HG03460 (cell line): Measurements from ENCODE around the gene CIDEB.
A peak's percentile ranks its signal among the peaks of the same experiment; 100 is the strongest.

ENCODE experiments used
- ATAC-seq: cut with Tn5 transposase; IDR thresholded peaks from one replicate; pipeline ENCODE4 v1.9.1; 2021; ENCODE audit not compliant: unreplicated experiment

The CIDEB gene

GRCh38 chr14:24313913-24314312 is 6.1 kb upstream of the CIDEB start:
- no peak for ATAC-seq

DNA sequence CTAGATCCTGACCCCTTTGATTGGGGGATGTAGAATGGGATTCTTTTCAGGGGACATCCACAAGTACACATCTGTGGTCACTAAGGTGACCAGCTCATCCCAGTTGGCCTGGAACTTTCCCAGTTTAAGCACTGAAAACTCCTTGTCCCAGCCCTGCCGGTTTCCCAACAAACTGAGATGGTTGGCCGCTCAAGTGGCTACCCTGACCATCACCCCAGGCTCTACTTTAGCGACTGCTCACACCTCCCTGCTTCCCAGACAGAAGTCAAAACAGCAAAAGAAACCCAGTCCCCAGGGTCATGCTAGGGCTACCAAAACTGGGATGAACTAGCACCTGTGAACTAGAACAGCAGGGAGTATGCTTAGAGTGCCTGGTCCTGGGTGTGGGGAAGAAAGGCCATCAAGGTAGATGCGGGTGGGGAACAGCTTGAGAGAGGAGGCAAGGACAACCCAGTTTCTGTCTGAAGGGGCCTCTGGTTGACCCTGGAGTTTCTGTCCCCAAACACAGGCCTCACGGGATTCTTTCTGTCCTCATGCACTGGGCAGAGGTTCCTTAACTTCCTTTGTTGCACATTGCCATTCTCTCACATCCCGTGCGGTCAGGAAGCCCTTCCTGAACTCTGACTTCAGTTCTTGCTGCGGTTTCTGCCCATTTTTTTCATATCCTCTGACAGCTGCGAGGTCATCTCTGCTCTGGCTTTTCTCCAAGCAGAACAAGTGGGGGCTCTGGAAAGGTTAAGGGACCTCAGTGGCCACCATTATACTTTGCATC is 5.1 kb upstream of the CIDEB start:
- ATAC-seq = no peak

DNA sequence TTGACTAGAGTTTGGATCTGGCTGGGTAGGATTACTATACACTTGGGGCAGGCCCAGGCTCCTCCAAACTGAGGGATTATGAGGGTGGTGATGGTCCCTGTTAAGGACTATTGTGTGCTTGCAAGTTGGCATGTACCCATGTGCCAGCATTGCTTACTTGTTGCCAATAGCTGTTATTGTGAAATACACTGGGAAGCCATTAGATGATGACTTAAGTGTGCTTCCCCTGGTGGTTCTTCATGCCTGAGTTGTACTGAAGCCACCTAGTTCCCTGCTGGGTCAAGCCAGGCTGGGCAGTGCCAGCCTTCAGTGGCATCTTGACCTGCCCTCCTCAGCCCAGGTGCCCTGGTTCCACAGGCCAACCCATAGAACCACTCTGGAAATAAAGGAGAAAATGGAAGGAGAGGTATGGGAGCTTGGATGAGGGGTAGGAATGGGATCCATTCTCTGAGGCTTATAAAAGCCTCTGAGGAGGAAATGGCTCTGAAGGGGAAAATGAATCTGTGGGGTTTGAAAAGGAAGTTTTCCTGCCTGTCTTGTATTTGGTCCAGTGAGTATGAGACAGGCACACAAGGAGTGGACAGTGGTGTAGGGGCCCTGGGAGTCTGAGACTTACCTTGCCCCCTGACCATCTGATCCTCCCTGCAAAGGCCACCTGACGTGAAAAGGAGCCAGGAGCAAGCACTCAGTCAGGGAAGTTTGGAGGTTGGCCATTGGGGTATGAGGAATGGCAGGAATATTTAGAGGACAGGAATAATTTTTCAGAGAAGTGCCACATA is 4.2 kb upstream of the CIDEB start:
- ATAC-seq = no peak

DNA sequence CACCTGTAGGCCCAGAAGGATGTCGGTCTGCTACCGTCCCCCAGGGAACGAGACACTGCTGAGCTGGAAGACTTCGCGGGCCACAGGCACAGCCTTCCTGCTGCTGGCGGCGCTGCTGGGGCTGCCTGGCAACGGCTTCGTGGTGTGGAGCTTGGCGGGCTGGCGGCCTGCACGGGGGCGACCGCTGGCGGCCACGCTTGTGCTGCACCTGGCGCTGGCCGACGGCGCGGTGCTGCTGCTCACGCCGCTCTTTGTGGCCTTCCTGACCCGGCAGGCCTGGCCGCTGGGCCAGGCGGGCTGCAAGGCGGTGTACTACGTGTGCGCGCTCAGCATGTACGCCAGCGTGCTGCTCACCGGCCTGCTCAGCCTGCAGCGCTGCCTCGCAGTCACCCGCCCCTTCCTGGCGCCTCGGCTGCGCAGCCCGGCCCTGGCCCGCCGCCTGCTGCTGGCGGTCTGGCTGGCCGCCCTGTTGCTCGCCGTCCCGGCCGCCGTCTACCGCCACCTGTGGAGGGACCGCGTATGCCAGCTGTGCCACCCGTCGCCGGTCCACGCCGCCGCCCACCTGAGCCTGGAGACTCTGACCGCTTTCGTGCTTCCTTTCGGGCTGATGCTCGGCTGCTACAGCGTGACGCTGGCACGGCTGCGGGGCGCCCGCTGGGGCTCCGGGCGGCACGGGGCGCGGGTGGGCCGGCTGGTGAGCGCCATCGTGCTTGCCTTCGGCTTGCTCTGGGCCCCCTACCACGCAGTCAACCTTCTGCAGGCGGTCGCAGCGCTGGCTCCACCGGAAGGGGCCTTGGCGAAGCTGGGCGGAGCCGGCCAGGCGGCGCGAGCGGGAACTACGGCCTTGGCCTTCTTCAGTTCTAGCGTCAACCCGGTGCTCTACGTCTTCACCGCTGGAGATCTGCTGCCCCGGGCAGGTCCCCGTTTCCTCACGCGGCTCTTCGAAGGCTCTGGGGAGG is 3.1 kb upstream of the CIDEB start, which contains the start of gene LTB4R:
Gene LTB4R (plus strand): TSS at position 857 of the 959 bp plus-strand sequence. CDS start 4,150 bp downstream, outside the sequence.
- ATAC-seq = peak; percentile 54

DNA sequence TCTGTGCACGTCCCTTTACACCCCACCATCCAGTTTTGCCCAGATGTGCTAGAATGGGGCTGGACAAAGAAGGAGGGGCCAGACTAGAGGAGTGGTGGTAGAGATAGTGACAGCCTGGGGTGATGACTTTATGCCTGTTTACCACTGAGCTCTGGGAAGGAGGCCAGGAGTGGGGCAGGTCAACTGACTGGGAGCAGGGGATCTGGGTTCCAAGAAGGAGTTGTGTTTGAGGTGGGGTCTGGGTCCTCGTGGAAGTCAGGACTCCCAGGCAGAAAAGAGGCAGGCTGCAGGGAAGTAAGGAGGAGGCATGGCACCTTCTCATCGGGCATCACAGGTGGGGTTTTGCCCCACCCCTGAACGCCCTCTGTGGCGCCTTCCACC is 2.5 kb upstream of the CIDEB start:
- no peak for ATAC-seq

GRCh38 chr14:24309538-24310264 is 1.9 kb upstream of the CIDEB start, which contains the start of gene LTB4R2:
LTB4R2 (plus strand) TSS chr14:24310140; CDS start chr14:24310665, 525 bp downstream.
- ATAC-seq = no peak

- no peak for ATAC-seq
These were observed 756 bp upstream of the CIDEB start for GRCh38 chr14:24308342-24309124.

GRCh38 chr14:24307156-24307574 is 612 bp downstream of the CIDEB start:
- no peak for ATAC-seq

DNA sequence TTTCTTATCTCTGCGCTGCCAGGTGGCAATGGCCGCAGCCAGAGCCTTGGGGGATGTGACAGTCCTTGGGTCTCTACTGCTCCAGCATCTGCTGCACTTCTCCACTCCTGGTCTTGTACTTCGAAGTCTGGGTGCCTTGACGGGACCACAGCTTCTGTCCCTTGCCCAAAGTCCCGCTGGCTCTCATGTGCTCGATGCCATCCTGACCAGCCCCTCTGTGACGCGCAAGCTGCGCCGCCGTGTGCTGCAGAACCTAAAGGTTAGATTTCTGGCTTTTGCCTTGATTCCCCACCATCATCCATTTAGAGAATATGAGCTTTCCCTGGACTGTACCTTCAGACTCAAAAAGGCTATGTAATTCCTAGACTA is 3.8 kb downstream of the CIDEB start:
- ATAC-seq = no peak

- no peak for ATAC-seq
These were observed 7.3 kb downstream of the CIDEB start for GRCh38 chr14:24300326-24300980.

DNA sequence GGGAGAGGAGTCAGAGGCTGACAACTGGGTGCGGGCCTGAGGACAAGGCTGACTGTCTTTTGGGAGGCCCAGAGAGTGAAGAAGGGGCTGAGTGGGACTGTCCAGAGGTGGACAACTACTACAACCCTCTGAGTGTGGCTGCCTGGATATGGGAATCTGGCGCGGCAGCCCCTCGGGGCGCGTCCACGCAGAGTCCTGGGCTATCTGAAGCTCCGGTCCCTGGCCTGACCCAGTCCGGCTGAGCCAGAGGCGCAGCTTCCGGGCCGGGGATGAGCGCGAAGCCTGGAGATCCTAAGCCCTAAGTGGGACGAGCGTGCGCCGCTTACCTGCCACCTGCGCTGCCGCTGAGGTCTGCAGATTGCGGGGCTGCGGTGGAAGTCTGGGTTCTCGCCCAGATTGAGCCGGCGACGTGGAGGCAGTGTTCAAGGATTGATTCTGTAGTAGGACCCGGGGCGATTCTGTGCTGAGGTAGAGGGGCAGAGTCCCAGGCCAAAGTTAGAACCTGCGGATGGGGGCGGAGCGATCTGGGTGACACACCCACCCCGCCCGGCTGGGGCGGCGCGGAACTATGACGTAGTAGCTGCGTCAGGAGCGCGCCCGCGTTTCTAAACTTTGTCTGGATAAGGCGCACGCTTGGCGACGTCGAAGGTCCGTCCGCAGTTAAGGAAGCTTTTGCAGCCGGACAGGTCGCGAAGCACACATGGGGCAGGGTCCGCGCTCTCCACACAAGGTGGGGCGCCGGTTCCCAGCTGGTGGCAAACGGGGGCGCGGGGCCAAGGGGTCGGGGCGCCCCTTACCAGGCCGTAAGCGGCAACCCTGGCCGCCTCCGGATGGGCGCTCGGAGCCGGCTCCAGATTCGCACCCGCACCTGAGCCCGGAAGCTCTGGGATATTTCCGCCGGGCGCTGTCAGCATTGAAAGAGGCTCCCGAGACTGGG is 8.3 kb downstream of the CIDEB start, which contains the start of the genes DHRS1 and NOP9:
Gene DHRS1 (minus strand): TSS at position 526 of the 937 bp plus-strand sequence. CDS start 674 bp downstream, outside the sequence.
Gene NOP9 (plus strand): TSS at position 596 of the 937 bp plus-strand sequence. CDS start 105 bp downstream, at position 701.
- ATAC-seq = peak; percentile 60

- ATAC-seq = no peak
These were observed 8.9 kb downstream of the CIDEB start for GRCh38 chr14:24298892-24299254.

GRCh38 chr14:24297190-24297964 is 10.4 kb downstream of the CIDEB start:
- ATAC-seq = peak; percentile 22

DNA sequence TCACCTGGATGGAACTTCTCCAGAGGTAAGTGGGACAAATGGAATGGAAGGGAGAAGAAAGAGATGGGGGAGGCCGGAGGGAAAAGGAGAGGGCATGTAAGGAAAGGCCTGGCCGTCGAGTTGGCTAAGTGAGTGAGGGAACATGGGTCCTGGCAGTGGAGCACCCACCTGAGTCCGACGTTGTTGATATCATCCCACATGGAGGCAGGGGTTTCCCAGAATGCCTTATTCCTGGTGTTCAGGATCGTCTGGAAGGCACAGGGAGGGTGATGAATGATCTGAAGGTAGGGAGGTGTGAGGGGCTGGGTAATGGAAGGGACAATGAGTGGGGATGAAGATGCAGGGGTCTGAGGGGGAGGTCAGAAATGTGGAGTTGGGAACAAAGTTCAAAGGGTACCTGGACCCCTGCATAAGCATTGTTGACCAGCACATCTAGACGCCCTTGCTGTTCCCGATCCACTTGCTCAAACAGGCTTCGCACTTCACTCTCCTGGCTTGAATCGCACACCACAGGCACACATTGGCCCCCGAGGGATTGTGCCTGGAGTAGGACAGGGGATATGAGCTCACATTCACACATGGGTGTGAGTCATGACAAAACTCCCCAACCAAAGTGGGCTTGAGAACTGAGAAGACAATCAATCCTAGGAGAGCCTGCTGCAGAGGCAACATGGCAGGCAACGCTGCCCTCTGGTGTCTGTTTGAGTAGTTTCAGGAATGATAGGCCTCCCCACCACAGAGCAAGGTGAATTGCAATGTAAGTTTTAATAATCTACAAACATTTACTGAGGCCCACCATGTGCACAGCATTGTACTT is 11.2 kb downstream of the CIDEB start:
- peak; percentile 59 for ATAC-seq

DNA sequence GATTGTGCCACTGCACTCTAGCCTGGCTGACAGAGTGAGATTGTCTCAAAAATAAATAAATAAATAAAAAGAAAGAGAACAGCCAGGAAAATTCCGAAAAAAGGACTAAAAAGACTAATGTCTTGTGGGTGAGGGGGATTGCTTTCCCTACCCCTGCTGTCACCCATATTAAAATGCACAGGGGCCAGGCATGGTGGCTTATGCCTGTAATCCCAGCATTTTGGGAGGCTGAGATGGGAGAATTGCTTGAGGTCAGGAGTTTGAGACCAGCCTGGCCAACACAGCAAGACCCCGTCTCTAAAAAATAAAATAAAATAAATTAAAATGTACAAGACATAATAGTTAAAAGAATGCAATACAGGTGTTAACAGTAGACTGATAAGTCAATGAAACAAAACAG is 14.3 kb downstream of the CIDEB start:
- ATAC-seq = no peak
